HG03108 (cell line): Measurements from ENCODE around the gene IL17B.
A peak's percentile ranks its signal among the peaks of the same experiment; 100 is the strongest.

Source experiments
- ATAC-seq: cut with Tn5 transposase; IDR thresholded peaks from one replicate; pipeline ENCODE4 v1.9.1; 2021; ENCODE audit warnings: moderate library complexity; ENCODE audit not compliant: unreplicated experiment

The IL17B gene

DNA sequence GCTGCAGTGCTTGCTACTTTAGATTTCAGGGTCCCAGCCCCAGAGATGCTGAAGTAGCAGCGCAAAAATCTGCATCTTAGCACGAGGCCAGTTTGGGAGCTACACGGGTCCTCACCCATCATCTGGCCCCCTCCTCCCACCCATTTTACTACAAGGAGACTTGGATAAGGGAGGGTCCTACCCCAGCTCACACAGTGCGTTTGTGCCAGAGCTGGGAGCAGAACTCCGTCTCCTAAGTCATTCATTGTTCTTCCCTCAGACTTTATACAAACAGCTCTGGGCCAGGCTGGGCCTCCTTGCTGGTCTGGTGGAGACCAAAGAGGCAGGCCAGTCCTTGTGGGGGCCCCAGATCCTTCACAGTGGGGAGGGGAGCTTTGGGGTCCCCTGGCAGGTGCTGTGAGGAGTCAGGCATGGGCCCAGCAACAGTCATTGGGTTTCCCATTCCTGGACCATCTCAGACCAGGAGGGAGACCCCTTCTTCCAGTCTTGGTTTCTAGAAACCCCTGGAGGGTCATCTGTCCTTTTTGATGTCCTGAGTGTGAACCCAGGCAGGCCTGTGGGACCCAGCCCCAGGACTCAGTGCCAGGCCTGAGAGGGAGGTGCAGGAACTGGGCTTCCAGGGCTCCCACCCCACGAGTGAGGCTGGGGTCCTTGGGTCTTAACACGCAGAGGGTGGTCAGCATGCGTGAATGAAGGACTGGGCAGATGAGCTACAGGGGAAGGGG lies 2.3 kb upstream of the IL17B start:
- no peak for ATAC-seq

DNA sequence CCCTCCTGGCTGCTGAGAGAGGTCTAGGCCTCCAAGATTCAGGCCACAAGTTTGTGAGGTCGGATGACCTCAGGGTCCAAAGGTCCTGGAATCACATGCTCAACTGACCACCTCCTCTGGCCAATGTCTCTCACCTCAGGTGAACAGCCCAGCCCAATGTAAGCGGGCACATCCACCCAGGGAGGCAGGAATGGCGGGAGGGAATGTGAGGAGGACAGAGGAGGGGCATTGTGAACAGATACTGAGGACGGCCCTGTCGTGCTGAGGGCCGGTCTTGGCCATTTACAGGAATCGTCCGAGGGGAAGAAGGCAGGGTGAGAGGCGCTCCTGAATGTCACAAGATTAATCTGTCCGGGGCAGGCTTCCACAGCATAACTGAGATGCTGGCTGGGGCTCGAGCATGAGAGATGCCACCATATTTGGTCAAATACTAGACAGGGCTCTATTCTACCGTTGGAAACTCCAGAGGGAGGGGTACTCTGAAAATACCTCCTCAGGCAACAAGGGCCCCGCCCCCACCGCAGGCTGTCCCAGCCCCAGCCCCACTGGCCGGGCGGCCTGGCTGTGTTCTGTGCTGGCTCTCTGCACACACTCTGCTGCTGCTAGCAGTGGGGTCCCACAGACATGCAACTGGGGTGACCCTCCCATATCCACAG lies 1.5 kb upstream of the IL17B start:
- ATAC-seq, result no peak

DNA sequence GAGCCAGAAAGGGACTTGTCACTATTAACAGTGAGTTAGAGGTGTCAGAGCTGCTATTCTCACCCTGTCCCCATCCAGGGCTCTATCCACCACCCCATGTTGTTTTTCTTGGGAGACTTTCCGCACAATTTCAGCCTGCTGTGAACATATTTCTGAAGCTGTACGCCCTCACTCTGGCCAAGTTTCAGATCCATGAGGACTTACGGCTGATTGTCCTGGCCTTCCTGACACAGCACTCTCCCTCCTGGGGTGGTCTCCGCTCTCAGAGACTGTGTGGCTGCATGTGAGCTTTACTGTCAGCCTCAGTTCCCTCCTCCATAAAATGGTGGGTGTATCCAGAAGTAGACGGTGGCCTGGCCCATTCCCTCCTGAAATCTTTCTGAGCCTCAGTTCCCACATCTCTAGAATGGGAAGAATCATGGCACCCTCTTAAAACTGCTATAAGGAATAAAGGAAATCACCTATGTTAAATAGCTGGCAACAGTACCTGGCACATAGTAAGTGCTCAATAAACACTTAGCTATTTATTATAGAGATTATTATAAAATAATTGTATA lies 804 bp upstream of the IL17B start:
- ATAC-seq, result no peak

DNA sequence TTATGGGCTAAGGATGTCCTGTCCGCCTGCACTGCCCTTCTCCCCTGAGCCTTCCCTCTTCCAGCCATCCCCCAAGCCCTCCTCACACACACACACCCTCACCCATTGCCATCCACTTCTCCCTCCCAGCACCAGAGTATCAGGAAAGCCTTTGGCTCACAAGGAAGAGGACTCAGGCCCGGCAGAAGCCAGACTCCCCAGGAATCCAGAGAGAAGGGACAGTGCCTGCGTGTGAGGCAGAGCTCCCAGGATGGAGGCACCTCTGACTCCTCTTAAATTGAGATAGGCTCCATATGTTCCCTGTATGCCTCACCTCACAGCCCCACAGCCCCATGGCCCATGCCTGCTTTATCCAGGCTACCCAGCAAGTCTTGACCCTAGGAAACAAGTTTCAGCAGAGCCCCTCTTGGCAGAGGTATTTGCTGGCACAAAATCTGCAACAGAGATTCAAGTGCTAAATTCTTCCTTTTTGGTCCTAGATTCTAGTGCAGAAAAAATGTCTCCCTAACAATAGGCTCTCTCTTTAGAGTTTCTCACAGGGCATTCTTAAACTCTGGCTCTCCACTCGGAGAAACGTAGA lies 761 bp downstream of the IL17B start:
- no peak for ATAC-seq

DNA sequence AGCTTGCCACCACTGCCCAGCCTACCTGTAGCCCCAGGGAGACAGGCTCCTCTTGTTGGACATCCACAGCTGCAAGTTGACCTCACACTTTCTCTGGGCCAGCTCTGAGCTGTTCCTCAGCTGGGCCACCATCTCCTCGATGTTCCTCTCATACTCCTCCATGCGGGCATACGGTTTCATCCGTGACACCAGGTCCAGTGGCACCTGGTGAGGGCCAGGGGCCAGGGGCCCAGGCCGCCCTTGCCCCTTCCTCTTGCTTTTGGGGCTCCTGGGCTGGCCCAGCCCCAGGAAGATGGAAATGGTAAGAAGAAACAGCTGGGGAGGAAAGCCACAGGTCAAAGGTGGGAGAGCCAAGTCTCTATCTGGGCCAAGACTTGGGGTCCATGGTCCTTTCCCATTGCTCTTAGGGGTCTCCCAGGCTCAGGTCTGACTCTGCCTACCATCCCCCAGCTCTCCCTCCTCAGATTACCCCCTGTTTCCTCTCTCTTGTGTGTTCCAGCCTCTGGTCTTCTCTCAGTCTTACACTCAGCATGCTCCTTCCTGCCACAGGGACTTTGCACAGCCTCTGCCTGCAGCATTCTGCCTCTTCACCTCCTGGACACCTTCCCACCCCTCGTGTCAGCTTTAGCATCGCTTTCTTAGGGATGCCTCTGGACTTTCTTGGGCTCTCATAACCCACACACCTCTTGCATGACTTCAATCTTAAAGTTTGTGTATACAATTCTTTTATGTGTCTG lies 2.2 kb downstream of the IL17B start:
- ATAC-seq, result no peak

DNA sequence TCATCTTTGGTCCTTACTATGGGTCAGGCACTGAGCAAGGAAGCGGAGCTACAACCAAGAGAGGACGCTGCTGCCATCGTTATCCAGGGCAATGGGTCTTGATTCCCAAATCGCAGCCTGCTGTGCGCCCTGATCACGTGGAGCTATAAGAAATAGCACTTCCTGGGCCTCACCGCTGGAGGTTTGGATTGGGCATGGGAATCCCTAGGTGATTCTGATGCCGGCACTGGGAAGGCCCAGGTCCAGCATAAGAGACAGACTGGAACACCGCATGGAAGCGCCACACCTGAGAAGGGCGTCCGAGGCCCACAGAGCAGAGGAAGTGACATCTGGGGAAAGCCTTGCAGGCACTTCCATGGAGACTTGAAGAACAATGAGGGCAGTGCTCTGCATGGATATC lies 3.0 kb downstream of the IL17B start:
- no peak for ATAC-seq

DNA sequence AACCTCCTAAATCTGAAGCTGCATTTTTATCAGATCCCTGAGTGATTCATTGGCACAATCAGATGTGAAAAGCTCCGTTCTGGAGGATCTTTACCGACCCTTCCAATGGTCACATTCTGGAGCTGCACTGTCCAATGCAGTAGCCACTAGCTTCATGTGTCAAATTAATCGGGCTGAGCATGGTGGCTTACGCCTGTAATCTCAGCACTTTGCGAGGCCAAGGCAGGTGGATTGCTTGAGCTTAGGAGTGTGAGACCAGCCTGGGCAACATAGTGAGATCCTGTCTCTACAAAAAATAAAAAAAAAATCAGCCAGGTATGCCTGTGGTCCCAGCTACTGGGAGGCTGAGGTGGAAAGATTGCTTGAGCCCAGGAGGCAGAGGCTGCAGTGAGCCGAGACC lies 3.7 kb downstream of the IL17B start:
- ATAC-seq, result no peak

DNA sequence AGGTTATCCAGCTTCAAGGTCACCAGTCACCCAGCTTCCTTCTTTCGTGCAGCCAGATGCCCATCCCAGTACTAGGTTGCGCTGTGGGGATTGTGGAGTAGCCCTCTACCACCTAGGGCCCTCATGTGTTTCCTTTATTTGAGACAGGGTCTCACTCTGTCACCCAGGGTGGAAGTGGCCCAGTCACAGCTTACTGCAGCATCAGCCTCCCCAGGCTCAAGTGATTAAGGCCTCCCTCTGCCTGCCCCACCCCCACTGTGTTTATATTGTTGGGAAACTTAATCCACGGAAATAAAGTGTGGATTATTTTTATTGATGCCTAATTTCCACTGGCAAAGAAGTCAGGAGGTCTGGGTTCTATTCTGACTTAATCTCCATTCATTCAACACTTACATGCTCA lies 4.3 kb downstream of the IL17B start:
- no peak for ATAC-seq

DNA sequence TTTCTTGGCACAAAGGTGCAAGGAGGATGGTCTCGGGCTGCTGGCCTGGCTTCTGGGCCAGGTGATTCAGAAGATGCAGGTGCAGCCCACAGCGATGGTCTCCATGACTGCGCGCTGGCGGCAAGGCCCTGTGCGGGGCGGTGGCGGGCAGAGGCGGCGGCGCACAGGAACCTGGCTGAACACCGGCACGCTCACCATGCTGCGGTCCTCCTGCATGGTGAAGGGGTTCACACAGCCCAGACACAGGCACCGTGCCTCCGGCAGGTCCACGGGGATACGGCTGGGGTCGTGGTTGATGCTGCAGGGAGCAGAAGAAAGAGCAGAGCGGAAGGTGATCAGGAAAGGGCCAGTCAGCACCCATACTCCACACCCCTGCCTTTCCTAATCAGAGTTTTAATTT lies 4.8 kb downstream of the IL17B start:
- ATAC-seq, result no peak

DNA sequence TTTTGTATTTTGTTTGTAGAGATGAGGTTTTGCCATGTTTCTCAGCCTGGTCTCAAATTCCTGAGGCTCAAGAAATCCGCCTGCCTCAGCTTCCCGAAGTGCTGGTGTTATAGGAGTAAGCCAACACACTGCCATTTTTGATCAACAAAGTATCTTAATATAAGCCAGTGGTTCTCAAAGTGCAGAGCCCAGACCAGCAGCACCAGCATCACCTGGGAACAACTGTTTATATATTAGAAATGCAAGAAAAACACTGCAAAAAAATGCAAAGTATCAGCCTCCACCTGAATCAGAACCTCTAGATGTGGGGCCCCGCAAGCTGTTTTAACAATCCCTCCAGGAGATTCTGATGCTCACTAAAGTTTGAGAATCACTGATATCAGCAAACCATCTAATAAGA lies 6.2 kb downstream of the IL17B start:
- no peak for ATAC-seq

DNA sequence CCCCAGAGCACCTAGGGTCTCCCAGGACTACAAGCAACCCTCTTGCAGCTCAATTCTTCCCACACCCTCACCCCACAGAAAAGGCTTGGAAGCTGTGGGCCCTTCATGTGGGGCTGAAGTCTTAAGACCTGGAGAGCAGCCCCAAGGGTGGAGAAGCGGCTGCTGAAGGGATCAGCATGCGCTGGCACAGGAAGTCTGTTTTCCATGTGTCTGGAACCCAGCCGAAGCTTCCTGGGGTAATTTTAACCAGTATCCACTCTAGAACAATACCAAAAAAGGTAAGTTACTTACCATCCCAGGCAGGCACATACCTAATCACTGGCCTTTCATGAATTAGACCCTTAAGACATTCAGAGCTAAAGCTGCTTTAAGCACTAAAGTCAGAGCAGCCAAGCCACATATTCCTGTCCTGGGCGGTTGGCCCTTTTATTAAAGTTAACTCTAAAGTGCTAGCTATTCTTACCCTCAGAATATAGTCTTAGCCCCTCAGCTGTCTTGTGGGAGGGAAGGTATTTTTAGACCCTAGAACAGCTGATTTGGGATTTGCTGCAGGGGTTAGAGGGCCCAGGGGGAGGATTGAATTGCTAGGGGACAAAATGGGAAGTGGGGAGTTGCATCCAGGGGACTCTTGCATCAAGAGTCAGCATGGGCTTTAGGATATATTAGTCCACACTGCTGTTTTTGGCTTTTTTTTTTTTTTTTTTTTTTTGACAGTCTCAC lies 6.9 kb downstream of the IL17B start:
- ATAC-seq, result no peak

DNA sequence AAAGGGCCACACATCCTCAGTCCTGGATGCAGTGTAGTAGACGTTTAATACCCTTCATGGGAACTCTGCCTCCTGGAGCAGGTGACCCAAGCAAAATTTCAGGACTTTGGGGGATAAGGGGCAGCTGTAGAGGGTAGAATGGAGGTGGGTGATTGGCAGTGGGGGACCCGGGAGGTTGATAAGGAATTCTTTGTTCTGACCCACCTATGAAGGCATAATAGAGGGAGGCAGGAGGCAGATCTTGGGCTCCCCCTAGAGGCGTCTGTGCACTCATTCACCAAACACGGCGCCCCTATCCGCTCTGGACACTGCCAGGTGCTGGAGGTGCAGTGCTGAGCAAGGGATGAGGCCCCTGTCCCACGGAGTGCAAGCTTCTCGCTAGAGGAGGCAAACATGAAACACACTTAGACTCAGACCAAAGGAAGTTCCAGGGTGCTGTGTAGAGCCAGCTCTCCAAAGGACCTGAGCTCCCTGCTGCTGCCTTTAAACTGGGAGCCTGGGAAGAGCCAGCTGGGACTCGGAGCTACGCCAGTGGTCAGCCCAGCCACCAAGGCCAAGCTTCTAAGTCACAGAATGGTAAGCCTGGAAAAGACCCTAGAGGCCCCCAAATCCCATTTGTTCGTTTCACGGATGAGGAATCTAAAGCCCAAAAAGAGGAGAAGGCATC lies 7.7 kb downstream of the IL17B start:
- ATAC-seq, result no peak

DNA sequence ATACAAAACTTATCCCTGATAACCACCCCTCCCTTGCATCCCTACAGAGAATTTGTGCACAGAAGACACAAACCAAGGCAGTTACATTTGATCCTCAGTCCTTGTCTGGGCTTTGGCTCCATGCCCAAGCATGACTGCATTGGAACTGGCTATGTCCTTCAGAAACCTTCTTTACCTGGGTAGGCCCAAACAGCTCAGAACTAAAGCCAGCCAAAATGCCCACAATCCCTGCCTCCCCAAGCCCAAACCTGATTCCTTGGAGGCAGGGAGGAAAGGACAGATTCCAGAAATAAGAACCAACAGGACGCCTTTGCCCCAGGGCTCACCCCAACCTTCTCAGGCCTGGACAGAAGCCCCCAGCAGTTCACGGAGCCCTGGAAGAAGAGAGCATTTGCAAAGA lies 8.2 kb downstream of the IL17B start:
- no peak for ATAC-seq

DNA sequence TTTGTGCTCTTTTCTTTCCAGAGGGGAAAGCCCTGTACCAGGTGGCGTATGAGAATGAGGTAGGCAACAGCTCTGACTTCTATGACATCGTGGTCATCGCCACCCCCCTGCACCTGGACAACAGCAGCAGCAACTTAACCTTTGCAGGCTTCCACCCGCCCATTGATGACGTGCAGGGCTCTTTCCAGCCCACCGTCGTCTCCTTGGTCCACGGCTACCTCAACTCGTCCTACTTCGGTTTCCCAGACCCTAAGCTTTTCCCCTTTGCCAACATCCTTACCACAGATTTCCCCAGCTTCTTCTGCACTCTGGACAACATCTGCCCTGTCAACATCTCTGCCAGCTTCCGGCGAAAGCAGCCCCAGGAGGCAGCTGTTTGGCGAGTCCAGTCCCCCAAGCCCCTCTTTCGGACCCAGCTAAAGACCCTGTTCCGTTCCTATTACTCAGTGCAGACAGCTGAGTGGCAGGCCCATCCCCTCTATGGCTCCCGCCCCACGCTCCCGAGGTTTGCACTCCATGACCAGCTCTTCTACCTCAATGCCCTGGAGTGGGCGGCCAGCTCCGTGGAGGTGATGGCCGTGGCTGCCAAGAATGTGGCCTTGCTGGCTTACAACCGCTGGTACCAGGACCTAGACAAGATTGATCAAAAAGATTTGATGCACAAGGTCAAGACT lies 11.0 kb downstream of the IL17B start:
- no peak for ATAC-seq

DNA sequence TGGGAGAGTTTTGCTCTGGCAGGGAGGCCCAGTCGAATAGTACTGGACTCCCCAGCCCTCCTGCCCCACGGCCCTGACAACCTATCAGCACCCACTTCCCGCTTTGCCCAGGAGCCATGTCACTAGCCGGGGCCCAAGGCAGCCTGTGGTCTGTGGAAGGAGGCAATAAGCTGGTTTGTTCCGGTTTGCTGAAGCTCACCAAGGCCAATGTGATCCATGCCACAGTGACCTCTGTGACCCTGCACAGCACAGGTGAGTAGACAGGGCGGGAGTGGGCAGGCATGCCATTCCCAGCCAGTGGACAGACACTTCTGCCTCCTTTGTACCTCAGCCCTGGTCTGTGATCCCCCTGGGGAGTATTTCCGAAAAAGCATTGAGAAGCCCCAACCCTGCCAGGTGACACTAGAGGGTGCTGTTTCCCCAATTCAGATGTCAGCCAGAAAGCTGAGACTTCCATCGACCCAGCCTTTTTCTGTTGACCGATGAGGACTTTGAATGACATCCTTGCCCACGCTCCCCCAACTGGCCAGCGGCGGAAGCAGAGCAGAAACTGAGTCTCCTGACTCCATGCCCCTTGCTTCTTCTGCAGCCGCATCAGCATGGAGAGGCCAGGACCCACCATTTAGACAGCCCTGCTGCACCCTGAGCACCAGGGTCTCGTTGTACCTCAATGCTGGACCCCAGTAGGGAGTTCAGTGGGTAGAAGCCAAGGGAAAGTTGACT lies 11.7 kb downstream of the IL17B start:
- peak; percentile 42 for ATAC-seq

DNA sequence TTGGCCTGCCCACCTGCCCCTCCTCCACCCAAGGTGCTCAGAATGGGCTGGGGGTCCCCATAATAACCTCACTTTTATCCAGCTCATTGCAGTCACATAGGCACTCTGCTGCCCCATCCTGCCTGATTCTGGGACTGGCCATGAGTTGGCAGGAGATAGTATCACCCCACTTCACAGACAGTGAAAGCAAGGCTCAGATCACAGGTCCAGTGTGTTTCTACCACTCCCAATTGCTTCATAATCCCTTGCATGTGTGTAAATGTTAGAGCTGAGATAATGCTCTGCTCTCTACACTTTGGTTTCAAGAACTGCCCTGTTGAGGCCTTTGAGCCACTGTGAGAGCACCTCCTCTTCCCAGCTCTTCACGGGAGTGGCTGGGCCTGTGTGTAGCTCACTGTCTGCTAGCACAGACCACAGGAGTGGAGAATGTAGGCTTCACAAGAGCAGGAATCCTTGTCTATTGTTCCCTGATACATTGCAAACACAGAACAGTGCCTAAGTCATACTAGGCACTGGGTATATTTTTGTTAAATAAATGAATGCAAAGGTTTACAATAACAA lies 12.8 kb downstream of the IL17B start:
- ATAC-seq, result no peak

DNA sequence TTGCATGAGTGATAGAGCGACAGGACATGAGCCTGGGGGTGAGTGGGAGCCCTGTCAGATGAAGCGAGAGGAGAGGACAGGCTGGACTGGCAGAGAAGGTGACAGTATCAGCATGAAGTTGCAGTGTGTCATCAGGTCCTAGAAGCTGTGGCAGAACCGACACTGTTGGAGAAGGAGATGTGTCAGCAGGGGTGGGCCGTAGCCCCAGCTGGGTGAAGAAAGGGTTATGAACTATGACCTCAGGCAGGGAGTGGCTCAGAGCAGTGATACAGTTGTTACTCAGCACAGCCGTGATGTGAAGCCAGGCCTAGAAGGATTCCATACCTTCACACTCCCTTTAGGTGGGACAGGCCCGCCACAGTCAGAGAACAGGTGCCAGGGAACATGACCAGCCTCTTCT lies 13.7 kb downstream of the IL17B start:
- no peak for ATAC-seq

DNA sequence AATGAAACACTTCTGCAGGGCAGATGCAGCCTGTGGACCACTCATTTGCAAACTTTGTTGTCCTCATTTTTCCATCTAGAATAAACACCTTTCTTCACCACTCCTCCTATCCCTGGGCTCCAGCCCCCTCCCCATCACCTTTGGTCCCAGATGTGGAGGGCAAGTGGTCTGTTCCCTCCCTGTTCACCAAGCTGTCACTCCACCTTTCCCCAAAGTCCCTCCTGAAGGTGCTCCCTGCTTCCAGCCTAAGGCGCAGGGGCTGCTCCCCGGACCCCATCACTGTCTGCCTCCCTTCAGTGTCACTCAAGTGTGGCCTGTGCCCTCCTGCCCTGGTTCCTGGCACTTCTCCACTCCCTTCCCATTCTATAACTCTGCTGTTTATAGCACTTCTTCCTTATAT lies 14.4 kb downstream of the IL17B start:
- no peak for ATAC-seq

DNA sequence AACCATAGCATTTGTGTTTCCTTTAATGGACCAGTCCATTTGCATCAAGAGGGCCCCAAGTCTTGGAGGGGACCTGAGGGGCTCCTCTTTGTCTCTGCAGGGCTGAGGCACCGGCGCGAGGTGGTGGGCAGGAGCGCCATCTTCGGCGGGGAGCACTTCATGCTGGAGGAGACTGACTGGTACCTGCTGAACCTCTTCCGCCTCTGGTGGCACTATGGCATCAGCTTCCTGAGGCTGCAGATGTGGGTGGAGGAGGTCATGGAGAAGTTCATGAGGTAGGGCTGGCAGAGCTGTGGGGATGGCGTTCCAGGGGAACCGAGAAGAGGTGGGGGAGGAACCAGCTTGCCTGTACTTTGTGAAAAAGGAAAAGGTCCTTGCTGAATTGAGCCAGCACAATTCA lies 15.2 kb downstream of the IL17B start:
- ATAC-seq, result no peak
